PFSK-1 (cell line): ENCODE results near the gene KDM6B.

Experiments
- FOXP2 ChIP-seq: optimal IDR thresholded peaks from 2 replicates; pipeline ENCODE3; 2011; ENCODE audit warnings: borderline replicate concordance, control low read depth, inconsistent platforms; ENCODE audit not compliant: insufficient read depth; ENCODE audit errors: extremely low read length, extremely low read depth
- POLR2AphosphoS5 ChIP-seq: IDR thresholded peaks from 2 replicates; pipeline ENCODE4 v1.6.1; 2012; ENCODE audit warnings: low read depth, mild to moderate bottlenecking, control low read depth, low read length, moderate library complexity
- REST ChIP-seq, 2 experiments: IDR thresholded peaks; 2 replicates each; pipeline versions ENCODE4 v1.6.1 to v1.8.0; 2011 to 2012; ENCODE audit warnings: low read depth in 2 of 2, low read length in 2 of 2, control low read depth in 1 of 2, inconsistent platforms in 1 of 2, mild to moderate bottlenecking in 1 of 2, moderate library complexity in 1 of 2; ENCODE audit not compliant: insufficient read depth in 1 of 2
- SIN3A ChIP-seq: IDR thresholded peaks from 2 replicates; pipeline ENCODE4 v1.6.1; 2012; ENCODE audit warnings: mild to moderate bottlenecking, low read length, moderate library complexity, borderline replicate concordance; ENCODE audit not compliant: insufficient read depth
- TAF1 ChIP-seq: IDR thresholded peaks from 2 replicates; pipeline ENCODE4 v1.6.1; 2012; ENCODE audit warnings: low read length, control low read depth, borderline replicate concordance; ENCODE audit not compliant: insufficient read depth

Gene KDM6B

GRCh38 chr17:7832431-7832830 lies 1.6 kb upstream of the KDM6B start:
- TF ChIP-seq SIN3A = no peak
- TF ChIP-seq POLR2AphosphoS5 = no peak
- no peak for TF ChIP-seq FOXP2
- no peak for TF ChIP-seq REST (IDR thresholded peaks at IDR 0.05; ENCODE audit: insufficient read depth in 1 of 2, low read depth in 2 of 2, low read length in 2 of 2)
- TF ChIP-seq TAF1 = no peak

GRCh38 chr17:7833011-7833794 lies 814 bp upstream of the KDM6B start:
- TF ChIP-seq POLR2AphosphoS5 = no peak
- TF ChIP-seq FOXP2 = no peak
- TF ChIP-seq REST (IDR thresholded peaks at IDR 0.05; ENCODE audit: insufficient read depth in 1 of 2, low read depth in 2 of 2, low read length in 2 of 2) = no peak
- no peak for TF ChIP-seq TAF1
- no peak for TF ChIP-seq SIN3A

GRCh38 chr17:7834542-7834956 lies 532 bp downstream of the KDM6B start:
- TF ChIP-seq FOXP2 (no peak), REST (IDR thresholded peaks at IDR 0.05; ENCODE audit: insufficient read depth in 1 of 2, low read depth in 2 of 2, low read length in 2 of 2) (no peak), TAF1 (no peak), POLR2AphosphoS5 (no peak), SIN3A (no peak)

- 0 out of 2 replicates have a peak, but pooled peaks have one; percentile 48 for TF ChIP-seq SIN3A
- TF ChIP-seq FOXP2 = no peak
- TF ChIP-seq TAF1 = no peak
- TF ChIP-seq POLR2AphosphoS5 = no peak
- 0 out of 4 replicates have a peak, but pooled peaks of 1 of the 2 experiments have one; percentile 26 for TF ChIP-seq REST (IDR thresholded peaks at IDR 0.05; ENCODE audit: insufficient read depth in 1 of 2, low read depth in 2 of 2, low read length in 2 of 2)
Measured at GRCh38 chr17:7834957-7835813, 1.2 kb downstream of the KDM6B start.
